WTC11 (cell line): ENCODE results near the gene PHPT1. TPM values are rescaled to one million over a fixed set of nuclear protein-coding genes. Genes with fewer than 3 reads are reported as not detected.
A peak's percentile ranks its signal among the peaks of the same experiment; 100 is the strongest.

Experiments
- CREM ChIP-seq: sonication (generic); formaldehyde crosslinking; IDR thresholded peaks from 2 replicates; pipeline ENCODE4 v1.8.1; 2022; ENCODE audit warnings: mild to moderate bottlenecking, missing genetic modification reagents, moderate library complexity
- ELF4 ChIP-seq: sonication (generic); formaldehyde crosslinking; IDR thresholded peaks from 2 replicates; pipeline ENCODE4 v1.8.1; 2022; ENCODE audit warnings: low read depth, mild to moderate bottlenecking, moderate library complexity, missing genetic modification reagents
- ETV6 ChIP-seq: sonication (generic); formaldehyde crosslinking; IDR thresholded peaks from 2 replicates; pipeline ENCODE4 v1.8.1; 2022; ENCODE audit warnings: mild to moderate bottlenecking, missing genetic modification reagents
- GTF2I ChIP-seq: fragments of 250-450 bp; sonication (Bioruptor Pico); conservative IDR thresholded peaks from 2 replicates; pipeline ENCODE4 v1.4.0; 2021; ENCODE audit warnings: mild to moderate bottlenecking
- JAZF1 ChIP-seq: fragments of 250-450 bp; sonication (Bioruptor Pico); IDR thresholded peaks from 2 replicates; pipeline ENCODE4 v1.9.0; 2021; ENCODE audit warnings: moderate library complexity, mild to moderate bottlenecking, inconsistent platforms
- JUN ChIP-seq: sonication (generic); formaldehyde crosslinking; IDR thresholded peaks from 2 replicates; pipeline ENCODE4 v1.8.0; 2023; ENCODE audit warnings: mild to moderate bottlenecking, missing genetic modification reagents
- MYBL2 ChIP-seq: sonication (generic); formaldehyde crosslinking; IDR thresholded peaks from 2 replicates; pipeline ENCODE4 v1.8.1; 2023; ENCODE audit warnings: mild to moderate bottlenecking, moderate library complexity, missing genetic modification reagents
- NFYB ChIP-seq: sonication (generic); formaldehyde crosslinking; conservative IDR thresholded peaks from 2 replicates; pipeline ENCODE4 v1.8.0; 2022; ENCODE audit warnings: low read depth, missing genetic modification reagents
- NR2C2 ChIP-seq: sonication (generic); formaldehyde crosslinking; IDR thresholded peaks from 2 replicates; pipeline ENCODE4 v1.8.0; 2022; ENCODE audit warnings: mild to moderate bottlenecking, missing genetic modification reagents
- PRRX2 ChIP-seq: fragments of 250-450 bp; sonication (Bioruptor Pico); IDR thresholded peaks from 2 replicates; pipeline ENCODE4 v1.8.0; 2021; ENCODE audit warnings: mild to moderate bottlenecking
- SMAD3 ChIP-seq: sonication (generic); formaldehyde crosslinking; IDR thresholded peaks from 2 replicates; pipeline ENCODE4 v1.8.0; 2022; ENCODE audit warnings: missing genetic modification reagents, mild to moderate bottlenecking, borderline replicate concordance
- TEAD1 ChIP-seq: sonication (generic); formaldehyde crosslinking; IDR thresholded peaks from 2 replicates; pipeline ENCODE4 v1.8.0; 2022; ENCODE audit warnings: mild to moderate bottlenecking, missing genetic modification reagents
- TEAD4 ChIP-seq: sonication (generic); formaldehyde crosslinking; IDR thresholded peaks from 2 replicates; pipeline ENCODE4 v1.8.0; 2022; ENCODE audit warnings: mild to moderate bottlenecking, missing genetic modification reagents
- ZNF121 ChIP-seq: sonication (generic); formaldehyde crosslinking; IDR thresholded peaks from 2 replicates; pipeline ENCODE4 v1.8.0; 2023; ENCODE audit warnings: missing genetic modification reagents
- ZNF396 ChIP-seq: fragments of 250-450 bp; sonication (Bioruptor Pico); IDR thresholded peaks from 2 replicates; pipeline ENCODE4 v1.8.0; 2021; ENCODE audit warnings: mild to moderate bottlenecking, moderate library complexity, borderline replicate concordance
- ZNF416 ChIP-seq: fragments of 250-450 bp; sonication (Bioruptor Pico); IDR thresholded peaks from 2 replicates; pipeline ENCODE4 v1.9.0; 2021; ENCODE audit warnings: mild to moderate bottlenecking, inconsistent platforms
- ZNF423 ChIP-seq: fragments of 250-450 bp; sonication (Bioruptor Pico); IDR thresholded peaks from 2 replicates; pipeline ENCODE4 v2.1.2; 2022; ENCODE audit warnings: mild to moderate bottlenecking, moderate library complexity
- total RNA-seq: library from RNA; stranded (reverse); gene quantifications from 3 replicates; pipeline ENCODE4 v1.2.3, GENCODE V29; 2021
- TF ChIP-seq, protein P1 (sequence below): fragments of 250-450 bp; sonication (Bioruptor Pico); IDR thresholded peaks from 2 replicates; pipeline ENCODE4 v1.9.0; 2021; ENCODE audit warnings: mild to moderate bottlenecking
- TF ChIP-seq, protein P2 (sequence below): sonication (generic); formaldehyde crosslinking; IDR thresholded peaks from 2 replicates; pipeline ENCODE4 v1.8.1; 2022; ENCODE audit warnings: low read depth, mild to moderate bottlenecking, moderate library complexity, missing genetic modification reagents, borderline replicate concordance
- TF ChIP-seq, protein P3 (sequence below): sonication (generic); formaldehyde crosslinking; IDR thresholded peaks from 2 replicates; pipeline ENCODE4 v1.8.1; 2023; ENCODE audit warnings: mild to moderate bottlenecking, missing genetic modification reagents, borderline replicate concordance
- TF ChIP-seq, protein P4 (sequence below): sonication (generic); formaldehyde crosslinking; IDR thresholded peaks from 2 replicates; pipeline ENCODE4 v1.8.1; 2022; ENCODE audit warnings: mild to moderate bottlenecking, moderate library complexity, missing genetic modification reagents
- TF ChIP-seq, protein P5 (sequence below): sonication (generic); formaldehyde crosslinking; IDR thresholded peaks from 2 replicates; pipeline ENCODE4 v1.8.1; 2022; ENCODE audit warnings: low read depth, missing genetic modification reagents, borderline replicate concordance
- TF ChIP-seq, protein P6 (sequence below): sonication (generic); formaldehyde crosslinking; IDR thresholded peaks from 2 replicates; pipeline ENCODE4 v1.8.0; 2023; ENCODE audit warnings: missing genetic modification reagents, mild to moderate bottlenecking, borderline replicate concordance
- TF ChIP-seq, protein P7 (sequence below): sonication (generic); formaldehyde crosslinking; IDR thresholded peaks from 2 replicates; pipeline ENCODE4 v1.8.0; 2022; ENCODE audit warnings: mild to moderate bottlenecking, missing genetic modification reagents
- TF ChIP-seq, protein P8 (sequence below): sonication (generic); formaldehyde crosslinking; IDR thresholded peaks from 2 replicates; pipeline ENCODE4 v1.8.1; 2023; ENCODE audit warnings: mild to moderate bottlenecking, missing genetic modification reagents, moderate library complexity

The PHPT1 gene
- total RNA-seq, 1 experiment from 2014 or later, result 138 TPM

DNA sequence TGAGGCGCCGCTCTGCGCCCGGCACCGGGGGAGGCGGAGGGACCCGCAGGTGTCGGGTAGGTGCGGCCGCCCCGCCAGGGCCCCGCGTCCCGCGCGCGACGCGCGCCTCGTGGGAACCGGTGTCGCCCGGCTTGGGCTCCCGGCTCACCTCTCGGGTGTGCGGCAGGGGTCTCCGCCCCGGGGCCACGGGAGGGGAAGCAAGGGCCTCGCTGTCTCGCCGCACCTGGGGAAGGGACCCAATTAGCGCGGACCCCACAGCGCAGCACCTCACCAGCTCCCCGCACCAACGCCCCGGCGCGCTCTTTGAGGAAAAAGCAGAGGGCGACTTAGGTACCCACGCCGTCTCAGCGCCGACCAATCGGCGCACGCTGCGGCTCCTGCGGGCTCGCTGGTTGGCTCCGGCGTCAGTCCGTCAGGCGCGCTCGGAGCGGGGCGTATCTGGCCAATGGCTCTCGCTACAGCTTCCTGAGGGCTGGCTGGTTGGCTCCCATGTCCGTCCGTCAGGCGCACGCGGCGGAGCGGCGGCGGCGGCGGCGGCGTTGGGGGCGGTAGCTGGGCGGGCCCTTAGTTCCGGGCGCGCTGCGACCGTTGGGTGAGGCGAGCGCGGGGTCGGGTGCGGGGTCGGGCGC is 36.9 kb downstream of the PHPT1 start, which contains the start of gene TRAF2 (continued):
- no peak for TF ChIP-seq ZNF121 (CRISPR knock-in tag)
- no peak for TF ChIP-seq NR2C2
- no peak for TF ChIP-seq JUN
- TF ChIP-seq ZNF396 (CRISPR knock-in tag), result no peak
- no peak for TF ChIP-seq JAZF1
- TF ChIP-seq NFYB (CRISPR knock-in tag), result peak; percentile 100
- TF ChIP-seq, protein P1, sequence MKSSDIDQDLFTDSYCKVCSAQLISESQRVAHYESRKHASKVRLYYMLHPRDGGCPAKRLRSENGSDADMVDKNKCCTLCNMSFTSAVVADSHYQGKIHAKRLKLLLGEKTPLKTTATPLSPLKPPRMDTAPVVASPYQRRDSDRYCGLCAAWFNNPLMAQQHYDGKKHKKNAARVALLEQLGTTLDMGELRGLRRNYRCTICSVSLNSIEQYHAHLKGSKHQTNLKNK, result no peak
- TF ChIP-seq, protein P2, sequence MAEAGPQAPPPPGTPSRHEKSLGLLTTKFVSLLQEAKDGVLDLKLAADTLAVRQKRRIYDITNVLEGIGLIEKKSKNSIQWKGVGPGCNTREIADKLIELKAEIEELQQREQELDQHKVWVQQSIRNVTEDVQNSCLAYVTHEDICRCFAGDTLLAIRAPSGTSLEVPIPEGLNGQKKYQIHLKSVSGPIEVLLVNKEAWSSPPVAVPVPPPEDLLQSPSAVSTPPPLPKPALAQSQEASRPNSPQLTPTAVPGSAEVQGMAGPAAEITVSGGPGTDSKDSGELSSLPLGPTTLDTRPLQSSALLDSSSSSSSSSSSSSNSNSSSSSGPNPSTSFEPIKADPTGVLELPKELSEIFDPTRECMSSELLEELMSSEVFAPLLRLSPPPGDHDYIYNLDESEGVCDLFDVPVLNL (CRISPR knock-in tag), result no peak
- TF ChIP-seq PRRX2, result no peak
- TF ChIP-seq ELF4, result no peak; the same call in 1 of the 2 replicates
- TF ChIP-seq TEAD1 (CRISPR knock-in tag), result peak; percentile 82
- TF ChIP-seq, protein P3, sequence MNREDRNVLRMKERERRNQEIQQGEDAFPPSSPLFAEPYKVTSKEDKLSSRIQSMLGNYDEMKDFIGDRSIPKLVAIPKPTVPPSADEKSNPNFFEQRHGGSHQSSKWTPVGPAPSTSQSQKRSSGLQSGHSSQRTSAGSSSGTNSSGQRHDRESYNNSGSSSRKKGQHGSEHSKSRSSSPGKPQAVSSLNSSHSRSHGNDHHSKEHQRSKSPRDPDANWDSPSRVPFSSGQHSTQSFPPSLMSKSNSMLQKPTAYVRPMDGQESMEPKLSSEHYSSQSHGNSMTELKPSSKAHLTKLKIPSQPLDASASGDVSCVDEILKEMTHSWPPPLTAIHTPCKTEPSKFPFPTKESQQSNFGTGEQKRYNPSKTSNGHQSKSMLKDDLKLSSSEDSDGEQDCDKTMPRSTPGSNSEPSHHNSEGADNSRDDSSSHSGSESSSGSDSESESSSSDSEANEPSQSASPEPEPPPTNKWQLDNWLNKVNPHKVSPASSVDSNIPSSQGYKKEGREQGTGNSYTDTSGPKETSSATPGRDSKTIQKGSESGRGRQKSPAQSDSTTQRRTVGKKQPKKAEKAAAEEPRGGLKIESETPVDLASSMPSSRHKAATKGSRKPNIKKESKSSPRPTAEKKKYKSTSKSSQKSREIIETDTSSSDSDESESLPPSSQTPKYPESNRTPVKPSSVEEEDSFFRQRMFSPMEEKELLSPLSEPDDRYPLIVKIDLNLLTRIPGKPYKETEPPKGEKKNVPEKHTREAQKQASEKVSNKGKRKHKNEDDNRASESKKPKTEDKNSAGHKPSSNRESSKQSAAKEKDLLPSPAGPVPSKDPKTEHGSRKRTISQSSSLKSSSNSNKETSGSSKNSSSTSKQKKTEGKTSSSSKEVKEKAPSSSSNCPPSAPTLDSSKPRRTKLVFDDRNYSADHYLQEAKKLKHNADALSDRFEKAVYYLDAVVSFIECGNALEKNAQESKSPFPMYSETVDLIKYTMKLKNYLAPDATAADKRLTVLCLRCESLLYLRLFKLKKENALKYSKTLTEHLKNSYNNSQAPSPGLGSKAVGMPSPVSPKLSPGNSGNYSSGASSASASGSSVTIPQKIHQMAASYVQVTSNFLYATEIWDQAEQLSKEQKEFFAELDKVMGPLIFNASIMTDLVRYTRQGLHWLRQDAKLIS, result no peak
- TF ChIP-seq GTF2I (CRISPR knock-in tag), result no peak
- peak; percentile 60; the same call in 1 of the 2 replicates for TF ChIP-seq MYBL2
- TF ChIP-seq, protein P4, sequence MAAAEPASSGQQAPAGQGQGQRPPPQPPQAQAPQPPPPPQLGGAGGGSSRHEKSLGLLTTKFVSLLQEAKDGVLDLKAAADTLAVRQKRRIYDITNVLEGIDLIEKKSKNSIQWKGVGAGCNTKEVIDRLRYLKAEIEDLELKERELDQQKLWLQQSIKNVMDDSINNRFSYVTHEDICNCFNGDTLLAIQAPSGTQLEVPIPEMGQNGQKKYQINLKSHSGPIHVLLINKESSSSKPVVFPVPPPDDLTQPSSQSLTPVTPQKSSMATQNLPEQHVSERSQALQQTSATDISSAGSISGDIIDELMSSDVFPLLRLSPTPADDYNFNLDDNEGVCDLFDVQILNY (CRISPR knock-in tag), result peak; percentile 76; the same call in 1 of the 2 replicates
- TF ChIP-seq, protein P5, sequence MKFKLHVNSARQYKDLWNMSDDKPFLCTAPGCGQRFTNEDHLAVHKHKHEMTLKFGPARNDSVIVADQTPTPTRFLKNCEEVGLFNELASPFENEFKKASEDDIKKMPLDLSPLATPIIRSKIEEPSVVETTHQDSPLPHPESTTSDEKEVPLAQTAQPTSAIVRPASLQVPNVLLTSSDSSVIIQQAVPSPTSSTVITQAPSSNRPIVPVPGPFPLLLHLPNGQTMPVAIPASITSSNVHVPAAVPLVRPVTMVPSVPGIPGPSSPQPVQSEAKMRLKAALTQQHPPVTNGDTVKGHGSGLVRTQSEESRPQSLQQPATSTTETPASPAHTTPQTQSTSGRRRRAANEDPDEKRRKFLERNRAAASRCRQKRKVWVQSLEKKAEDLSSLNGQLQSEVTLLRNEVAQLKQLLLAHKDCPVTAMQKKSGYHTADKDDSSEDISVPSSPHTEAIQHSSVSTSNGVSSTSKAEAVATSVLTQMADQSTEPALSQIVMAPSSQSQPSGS (CRISPR knock-in tag), result no peak
- TF ChIP-seq ETV6, result 0 out of 2 replicates have a peak, but pooled peaks have one; percentile 15
- TF ChIP-seq, protein P6, sequence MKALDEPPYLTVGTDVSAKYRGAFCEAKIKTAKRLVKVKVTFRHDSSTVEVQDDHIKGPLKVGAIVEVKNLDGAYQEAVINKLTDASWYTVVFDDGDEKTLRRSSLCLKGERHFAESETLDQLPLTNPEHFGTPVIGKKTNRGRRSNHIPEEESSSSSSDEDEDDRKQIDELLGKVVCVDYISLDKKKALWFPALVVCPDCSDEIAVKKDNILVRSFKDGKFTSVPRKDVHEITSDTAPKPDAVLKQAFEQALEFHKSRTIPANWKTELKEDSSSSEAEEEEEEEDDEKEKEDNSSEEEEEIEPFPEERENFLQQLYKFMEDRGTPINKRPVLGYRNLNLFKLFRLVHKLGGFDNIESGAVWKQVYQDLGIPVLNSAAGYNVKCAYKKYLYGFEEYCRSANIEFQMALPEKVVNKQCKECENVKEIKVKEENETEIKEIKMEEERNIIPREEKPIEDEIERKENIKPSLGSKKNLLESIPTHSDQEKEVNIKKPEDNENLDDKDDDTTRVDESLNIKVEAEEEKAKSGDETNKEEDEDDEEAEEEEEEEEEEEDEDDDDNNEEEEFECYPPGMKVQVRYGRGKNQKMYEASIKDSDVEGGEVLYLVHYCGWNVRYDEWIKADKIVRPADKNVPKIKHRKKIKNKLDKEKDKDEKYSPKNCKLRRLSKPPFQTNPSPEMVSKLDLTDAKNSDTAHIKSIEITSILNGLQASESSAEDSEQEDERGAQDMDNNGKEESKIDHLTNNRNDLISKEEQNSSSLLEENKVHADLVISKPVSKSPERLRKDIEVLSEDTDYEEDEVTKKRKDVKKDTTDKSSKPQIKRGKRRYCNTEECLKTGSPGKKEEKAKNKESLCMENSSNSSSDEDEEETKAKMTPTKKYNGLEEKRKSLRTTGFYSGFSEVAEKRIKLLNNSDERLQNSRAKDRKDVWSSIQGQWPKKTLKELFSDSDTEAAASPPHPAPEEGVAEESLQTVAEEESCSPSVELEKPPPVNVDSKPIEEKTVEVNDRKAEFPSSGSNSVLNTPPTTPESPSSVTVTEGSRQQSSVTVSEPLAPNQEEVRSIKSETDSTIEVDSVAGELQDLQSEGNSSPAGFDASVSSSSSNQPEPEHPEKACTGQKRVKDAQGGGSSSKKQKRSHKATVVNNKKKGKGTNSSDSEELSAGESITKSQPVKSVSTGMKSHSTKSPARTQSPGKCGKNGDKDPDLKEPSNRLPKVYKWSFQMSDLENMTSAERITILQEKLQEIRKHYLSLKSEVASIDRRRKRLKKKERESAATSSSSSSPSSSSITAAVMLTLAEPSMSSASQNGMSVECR (CRISPR knock-in tag), result 0 out of 2 replicates have a peak, but pooled peaks have one; percentile 81
- TF ChIP-seq, protein P7, sequence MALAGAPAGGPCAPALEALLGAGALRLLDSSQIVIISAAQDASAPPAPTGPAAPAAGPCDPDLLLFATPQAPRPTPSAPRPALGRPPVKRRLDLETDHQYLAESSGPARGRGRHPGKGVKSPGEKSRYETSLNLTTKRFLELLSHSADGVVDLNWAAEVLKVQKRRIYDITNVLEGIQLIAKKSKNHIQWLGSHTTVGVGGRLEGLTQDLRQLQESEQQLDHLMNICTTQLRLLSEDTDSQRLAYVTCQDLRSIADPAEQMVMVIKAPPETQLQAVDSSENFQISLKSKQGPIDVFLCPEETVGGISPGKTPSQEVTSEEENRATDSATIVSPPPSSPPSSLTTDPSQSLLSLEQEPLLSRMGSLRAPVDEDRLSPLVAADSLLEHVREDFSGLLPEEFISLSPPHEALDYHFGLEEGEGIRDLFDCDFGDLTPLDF, result no peak
- TF ChIP-seq, protein P8, sequence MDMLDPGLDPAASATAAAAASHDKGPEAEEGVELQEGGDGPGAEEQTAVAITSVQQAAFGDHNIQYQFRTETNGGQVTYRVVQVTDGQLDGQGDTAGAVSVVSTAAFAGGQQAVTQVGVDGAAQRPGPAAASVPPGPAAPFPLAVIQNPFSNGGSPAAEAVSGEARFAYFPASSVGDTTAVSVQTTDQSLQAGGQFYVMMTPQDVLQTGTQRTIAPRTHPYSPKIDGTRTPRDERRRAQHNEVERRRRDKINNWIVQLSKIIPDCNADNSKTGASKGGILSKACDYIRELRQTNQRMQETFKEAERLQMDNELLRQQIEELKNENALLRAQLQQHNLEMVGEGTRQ (CRISPR knock-in tag), result peak; percentile 62
- TF ChIP-seq ZNF416 (CRISPR knock-in tag), result no peak
- TF ChIP-seq SMAD3 (CRISPR knock-in tag), result no peak
- TF ChIP-seq CREM (CRISPR knock-in tag), result peak; percentile 72; the same call in 1 of the 2 replicates
- TF ChIP-seq TEAD4 (CRISPR knock-in tag), result no peak
- TF ChIP-seq ZNF423 (CRISPR knock-in tag), result no peak
